Stimulated activated CD4-positive, alpha-beta T cell treated with anti-CD3 and anti-CD28 coated beads, TNF-alpha, amount 100 ng/mL, for 1 hour (primary cell): Measurements from ENCODE around the gene SCOC.
"Not testable (repeated sequence)": the region's sequence is repeated elsewhere in the genome, so short reads cannot be mapped to it uniquely, and the experiment has no call there.

Experiments used
- DNase-seq, 3 donors: peaks; one replicate each; pipeline ENCODE4 v3.0.0-alpha.2; 2020; ENCODE audit warnings: low read depth in 3 of 3, low spot score in 1 of 3

SCOC gene

DNA sequence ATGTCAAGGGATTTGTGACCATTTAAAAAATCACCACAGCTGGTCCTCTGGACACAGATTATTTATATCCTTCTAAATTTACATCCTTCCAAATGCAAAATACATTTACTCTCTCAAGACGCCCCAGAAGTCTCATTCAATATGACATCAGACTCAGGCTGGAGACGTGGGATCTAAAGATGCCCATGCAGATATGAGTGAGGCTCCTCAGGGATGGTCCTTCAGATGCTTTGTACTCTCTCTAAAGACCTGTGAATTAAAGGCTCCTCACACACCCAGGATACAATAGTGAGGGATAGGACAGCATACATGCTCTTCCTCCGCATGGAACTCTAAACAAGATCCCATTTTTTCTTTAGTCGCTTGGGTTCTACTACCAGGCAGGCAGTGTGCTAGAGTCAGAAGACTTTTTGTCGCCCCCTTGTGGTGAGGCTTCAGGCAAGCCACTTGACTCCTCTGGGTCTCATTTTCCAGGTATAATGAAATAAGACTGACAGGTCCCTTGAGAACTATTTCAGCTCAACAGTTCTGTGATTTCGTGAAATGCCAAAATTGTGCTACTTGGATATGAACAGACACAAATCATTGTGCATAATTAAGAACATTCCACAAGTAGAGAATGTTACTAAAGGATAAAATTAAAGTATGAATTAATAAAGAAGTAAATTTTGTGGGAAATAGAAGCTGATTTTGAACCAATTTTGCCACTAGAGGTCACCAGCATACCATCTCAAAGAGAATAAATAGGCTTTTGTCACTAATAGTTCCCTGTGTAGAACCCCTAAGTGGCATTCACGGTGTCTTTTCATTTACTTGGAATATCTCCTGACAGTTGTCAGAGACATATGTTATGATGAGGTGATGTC is 13.7 kb upstream of the SCOC start:
- peak; percentile 45 to 52 (median 47) for DNase-seq

DNA sequence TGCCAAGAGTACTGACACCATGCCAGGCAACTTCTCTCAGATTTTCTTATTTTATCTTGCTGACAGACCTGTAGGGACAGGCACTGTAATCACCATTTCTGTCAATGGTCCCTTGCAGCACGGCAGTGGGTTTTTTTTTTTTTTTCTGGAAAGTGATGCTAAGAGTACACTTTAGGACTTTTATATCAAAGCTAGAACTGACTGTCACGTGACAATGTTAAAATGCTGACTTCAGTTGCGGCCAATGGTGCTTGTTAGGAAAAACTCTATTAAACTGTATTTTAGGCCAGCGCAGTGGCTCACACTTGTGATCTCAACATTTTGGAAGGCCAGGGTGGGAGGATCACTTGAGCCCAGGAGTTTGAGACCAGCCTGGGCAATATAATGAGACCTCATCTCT is 12.3 kb upstream of the SCOC start:
- DNase-seq: no peak

DNA sequence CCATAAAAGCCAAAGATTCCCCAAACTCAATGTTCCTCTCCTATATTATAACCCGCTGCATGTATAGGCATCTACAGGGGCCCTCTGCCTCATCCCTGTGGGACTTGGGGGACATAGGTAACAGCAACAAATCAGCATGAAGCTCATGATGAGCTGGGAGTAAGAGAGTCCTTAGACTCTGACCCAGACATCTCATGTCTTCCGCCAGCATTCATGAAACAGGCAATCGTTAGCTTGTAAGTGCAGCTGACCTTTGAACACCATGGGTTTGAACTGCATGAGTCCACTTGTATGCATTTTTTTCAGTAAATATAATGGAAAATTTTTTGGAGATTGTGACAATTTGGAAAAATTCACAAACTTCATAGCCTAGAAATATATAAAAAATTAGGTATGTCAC is 10.4 kb upstream of the SCOC start:
- DNase-seq: no peak

DNA sequence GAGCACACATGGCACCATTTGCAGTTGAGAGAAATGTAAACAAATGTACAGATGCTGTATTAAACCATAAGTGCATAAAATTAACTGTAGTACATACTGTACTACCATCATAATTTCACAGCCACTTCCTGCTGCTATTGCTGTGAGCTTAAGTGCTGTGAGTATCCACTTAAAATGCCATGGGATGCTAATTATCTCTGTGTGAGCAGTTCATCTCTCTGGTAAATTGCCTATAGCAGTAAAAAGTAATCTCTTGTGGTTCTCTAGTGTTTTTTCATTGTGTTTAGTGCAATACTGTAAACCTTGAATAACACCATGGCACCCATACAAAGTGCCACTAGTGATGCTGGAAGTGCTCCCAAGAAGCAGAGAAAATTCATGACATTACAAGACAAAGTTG is 9.9 kb upstream of the SCOC start:
- DNase-seq: no peak

DNA sequence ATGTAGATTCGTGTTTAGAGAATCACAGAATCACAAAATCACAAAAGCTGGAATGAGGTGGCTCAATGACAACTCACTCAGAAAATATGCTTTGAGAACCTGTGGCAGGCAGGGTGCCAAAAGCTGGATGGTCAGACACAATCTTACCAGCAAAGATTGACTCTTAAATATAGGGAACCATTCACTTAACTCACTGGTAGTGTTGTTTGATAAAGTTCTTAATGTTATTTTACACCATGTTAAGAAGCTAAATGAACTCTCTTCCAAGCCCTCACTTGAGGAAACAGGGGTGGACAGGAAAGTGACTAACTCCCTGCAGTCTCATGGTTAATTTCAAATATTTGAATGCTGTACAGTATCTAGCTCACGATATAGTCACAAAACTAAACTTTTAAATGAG is 5.7 kb upstream of the SCOC start:
- DNase-seq: no peak

DNA sequence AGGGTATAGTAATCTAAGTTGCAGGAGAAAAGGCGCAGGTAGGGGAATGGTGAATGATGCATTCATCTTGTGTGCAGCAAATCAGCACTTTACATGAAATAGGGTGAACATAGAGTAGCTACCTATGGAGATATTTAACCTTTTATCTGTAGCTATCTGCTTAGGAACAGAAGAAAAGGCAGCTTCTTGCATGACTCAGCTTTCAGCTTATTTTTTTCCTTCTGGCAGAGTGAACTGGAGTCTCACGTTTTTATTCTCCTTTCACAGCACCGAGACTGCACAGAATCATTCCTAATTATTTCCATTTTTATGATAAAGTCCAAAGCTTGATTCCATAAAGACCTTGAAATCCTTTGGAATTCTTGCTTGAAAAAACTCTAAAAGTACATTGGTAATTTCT is 4.8 kb upstream of the SCOC start:
- no peak for DNase-seq

DNA sequence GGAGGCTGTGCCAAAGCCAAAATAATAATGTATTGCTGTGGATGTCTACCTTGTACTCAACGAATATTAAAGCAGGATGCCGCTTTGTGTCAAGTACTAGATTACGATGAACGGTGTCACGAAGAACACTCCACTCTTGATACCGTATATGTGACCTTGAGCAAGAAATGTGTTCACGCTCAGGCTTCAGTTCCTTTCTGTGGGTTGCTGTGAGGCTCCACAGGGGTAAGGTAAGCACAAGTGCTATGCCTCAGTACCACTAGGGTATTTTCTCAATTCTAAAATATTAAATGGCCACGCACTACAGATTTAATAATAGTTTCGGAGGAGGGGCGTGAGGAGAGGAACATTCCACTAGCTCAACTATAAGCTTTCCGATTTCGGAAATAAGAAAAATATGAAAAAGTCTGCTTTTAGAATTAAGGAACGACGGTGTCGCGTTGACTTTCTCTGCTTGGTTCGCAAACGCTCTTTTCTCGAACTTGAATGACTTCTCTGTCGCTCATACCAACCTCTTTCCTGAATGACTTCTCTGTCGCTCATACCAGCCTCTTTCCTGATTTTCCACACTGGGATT is 607 bp upstream of the SCOC start:
- no peak for DNase-seq

DNA sequence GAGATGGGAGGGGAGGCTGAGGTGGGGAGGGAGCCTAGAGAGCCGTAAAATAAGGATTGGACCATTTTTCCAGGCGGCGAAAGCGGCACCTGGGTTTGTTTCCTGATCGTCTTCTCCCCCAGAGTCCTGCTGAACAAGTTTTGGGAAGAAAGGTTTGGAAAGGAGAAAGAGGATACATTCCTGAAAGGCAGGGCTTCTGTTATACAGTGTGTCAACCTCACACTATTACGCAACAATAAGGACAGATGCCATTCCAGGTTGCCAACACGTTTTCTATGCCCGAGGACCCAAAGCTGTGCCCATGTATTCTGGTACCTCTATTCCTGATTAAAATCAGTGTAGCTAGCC is 658 bp downstream of the SCOC start:
- no peak for DNase-seq

DNA sequence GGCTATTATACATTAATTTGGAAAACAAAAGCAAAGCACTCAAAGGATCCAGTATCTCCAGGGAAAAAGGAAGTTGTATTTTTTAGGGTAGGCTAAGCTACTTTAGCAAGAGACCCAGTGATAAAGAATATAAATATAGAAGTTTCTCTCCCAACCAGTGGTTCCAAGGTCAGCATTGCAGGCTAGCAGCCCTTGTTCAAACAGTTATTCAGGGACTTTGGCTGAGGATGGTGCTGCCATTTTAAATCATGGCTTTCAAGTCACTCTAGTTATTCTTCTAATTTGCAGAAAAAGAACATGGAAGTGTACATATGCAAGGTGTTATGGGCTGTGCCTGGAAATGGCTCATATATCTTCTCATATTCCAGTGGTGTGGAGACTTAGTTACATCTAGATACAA is 9.3 kb downstream of the SCOC start:
- no peak for DNase-seq

DNA sequence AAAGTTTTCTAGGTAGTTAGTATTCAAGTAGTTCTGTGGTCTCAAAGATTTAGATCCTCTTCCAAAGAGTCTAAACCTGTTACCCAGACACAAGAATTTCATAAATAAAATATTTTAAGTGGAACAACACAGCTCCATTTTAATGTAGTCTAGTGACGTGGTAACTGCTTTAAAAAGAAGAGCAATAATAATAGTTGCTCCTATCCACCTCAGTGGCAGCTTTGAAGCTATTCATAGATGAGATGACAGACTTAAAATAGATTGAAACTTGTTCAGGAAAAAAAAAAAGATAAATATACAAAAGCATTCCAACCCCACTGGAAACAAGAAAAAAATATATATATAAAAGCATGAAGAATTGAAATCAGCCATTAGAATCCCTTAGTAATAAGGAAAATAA is 14.6 kb downstream of the SCOC start:
- no peak for DNase-seq

DNA sequence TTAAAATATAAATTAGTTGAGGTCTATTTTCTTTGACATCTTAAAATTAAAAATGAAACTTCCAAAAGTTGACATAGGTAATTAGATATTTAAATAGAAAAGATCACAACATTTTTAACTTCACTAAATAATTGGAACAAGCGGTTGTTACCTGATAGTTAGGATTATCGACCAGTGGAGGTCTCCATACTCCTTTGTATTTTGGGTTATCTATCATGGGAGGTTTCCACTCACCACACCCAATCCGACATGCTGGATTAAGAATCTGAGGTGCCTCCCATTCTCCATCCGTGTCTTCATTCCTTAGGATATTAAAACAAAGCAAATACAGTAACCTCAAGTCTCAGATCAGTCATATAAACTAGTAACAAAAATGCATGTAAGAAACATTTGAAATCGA is 22.2 kb downstream of the SCOC start:
- no peak for DNase-seq

DNA sequence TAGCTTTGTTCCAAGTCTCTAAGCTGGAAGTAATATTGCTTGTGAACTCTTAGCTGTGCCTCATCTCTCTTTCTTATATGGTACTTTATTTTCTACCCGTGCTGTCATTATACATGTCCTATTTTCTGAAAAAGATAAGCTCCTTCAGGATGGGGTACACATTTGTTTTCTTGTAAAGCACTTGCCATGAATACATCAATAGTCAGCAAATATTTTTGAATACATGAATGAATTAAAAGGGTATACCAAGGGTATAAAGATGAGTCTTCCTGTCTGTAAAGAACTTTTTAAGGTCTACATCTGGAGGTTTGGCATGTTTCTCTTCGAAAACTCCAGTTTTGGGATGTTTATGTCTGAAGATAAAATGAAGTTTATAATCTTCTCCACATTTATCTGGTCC is 26.7 kb downstream of the SCOC start:
- no peak for DNase-seq

DNA sequence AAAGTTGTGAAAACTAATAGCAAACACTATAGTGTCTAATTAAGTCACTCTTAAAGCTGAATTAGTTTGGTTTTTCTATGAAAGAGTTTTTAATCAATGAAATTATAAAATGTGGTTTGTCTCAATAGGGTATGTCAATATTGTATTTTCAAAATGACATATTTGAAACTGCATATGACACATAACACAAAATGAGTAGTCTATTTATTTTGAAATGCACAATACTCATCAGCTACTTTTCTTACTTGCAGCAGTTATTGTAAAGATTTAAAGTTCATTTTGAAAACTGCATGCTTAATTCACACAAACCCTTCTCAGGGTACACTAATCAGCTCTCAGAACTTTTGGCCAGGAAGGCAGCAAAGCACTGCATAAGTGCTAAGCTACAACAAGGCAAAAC is 32.8 kb downstream of the SCOC start:
- no peak for DNase-seq

DNA sequence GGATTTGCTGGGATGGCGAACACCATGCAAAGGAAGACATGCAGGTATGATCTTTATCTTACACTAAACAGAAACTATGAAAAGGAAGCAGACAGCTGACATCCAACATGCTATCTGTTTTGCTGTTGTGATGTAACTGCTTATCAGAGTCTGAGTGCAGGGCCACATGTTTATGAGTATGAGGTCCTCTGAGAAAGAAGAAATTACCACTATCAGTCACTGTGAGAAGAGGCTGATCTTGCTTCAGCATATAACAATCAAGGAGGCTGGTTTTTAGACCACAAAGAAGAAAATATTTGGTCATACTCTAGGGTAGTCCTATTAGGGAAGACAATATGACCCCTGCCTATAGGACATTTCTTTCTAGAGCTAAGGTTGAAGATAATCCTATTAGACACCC is 35.5 kb downstream of the SCOC start:
- DNase-seq: no peak

DNA sequence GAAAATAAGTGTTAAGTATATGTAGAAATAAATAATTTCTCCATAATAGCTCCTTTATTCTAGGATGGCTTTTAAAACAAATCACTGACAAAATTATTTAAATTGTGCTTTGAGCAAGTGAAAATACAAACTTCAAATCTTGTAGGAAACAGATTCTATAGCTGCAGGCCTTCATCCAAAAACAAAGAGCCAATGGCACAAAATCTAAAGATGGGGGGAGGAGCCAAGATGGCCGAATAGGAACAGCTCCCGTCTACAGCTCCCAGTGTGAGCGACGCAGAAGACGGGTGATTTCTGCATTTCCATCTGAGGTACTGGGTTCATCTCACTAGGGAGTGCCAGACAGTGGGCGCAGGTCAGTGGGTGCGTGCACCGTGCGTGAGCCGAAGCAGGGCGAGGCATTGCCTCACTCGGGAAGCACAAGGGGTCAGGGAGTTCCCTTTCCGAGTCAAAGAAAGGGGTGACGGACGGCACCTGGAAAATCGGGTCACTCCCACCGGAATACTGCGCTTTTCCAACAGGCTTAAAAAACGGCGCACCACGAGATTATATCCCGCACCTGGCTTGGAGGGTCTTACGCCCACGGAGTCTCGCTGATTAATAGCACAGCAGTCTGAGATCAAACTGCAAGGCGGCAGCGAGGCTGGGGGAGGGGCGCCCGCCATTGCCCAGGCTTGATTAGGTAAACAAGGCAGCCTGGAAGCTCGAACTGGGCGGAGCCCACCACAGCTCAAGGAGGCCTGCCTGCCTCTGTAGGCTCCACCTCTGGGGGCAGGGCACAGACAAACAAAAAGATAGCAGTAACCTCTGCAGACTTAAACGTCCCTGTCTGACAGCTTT is 39.9 kb downstream of the SCOC start:
- not testable (repeated sequence) for DNase-seq

DNA sequence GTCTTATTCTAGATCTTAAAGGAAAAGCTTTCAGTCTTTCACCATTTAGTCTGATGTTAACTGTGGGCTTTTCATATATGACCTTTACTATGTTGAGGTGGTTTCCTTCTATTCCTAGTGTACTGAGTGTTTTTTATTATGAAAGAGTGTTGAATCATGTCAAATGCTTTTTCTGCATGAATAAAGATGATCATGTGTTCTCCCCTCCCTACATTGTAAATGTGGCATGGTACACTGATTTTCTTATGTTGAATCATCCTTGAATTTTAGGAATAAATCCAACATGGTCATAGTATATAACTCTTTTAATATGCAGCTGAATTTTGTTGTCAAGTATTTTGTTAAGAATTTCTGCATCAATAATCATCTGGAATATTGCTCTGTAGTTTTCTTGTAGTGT is 49.7 kb downstream of the SCOC start:
- DNase-seq: no peak

DNA sequence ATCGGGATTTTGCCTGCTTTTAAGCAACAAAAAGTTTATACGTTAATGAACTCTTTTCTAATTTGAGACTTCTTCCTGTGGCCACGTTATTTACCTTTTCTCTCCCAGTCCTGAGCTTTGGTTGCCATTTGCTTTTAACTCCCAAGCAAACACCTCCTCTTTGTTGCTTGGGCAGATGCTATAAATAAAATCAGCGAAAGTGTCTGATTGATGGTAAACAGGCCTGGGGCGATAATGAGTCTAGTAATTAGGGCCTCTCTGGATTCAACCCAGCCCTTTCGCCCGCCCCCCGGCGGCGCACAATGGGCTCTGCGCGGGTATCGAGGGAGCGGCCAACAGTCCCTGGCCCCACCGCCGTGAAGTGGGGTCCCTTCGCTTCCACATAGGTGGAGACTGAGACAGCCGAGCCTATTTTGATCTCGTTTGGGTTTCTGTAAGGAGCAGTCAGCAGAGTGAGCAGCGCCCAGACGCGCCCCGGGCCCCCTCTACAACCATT is 53.2 kb downstream of the SCOC start:
- no peak for DNase-seq

DNA sequence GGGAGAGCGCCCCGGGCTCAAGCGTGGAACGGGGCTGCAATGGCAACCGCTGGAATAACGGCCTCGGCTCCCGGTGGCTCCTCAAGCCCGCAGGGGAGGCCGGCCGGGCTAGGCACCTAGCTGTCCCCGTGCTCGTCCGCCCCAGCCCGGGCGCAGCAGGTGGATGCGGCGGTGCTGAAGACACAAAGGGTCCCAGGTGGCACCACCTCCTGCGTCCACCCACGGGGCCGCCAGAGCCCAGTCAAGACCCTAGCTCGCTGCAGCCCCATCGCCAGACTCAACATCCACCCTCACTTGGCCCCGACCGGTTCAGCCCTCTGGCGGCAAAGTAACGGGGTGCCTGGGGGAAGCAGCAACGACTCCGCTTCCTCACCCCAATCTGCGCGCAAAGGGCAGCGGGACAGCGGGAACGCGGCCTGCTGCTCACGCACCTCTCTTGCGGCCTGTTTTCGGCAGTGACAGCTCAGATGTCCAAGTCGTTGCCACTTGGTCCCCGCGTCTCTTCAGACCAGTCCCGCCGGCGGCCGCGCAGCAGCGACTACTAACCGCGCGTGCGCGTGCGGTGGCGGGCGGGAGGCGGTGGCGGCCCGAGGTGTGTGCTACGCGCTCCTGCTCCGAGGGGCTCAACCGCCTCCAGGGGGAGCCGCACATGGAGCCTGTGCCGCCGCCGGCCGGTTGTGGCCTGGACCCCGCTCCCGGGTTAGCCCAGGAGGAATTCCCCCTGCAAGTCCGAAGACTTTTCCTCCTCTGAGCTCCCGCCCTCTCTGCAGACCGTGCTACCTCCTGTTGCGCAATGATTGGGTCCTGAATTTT is 53.9 kb downstream of the SCOC start, which contains the start of gene CLGN:
Gene CLGN (minus strand): TSS at position 543 of the 813 bp plus-strand sequence. CDS start 14,570 bp downstream, outside the sequence.
- peak in 1 of 3 donors; percentile 32 for DNase-seq

DNA sequence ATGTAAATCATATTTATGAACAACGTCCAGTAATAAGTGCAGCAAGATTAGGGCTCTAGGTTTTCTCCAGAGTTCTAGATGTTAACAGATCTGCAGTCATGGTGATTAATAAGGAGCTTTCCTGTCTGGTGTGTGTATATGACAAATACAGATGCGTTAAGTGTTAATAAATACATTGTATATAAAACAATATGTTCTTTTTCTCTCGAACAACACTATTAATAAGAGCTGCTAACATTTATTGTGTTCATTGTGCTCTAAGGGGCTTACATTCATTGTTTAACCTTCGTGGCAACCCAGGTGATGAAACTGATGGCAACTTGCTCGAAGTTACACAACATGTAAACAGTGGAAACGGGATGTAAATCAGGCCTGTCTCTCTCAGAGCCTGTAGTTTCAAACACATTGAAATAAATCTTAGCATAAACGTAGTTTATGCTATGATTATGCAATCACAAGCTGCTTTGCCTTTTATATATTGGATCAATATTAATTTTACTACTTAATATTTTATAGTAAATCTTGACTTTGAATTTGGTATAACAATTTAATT is 54.5 kb downstream of the SCOC start:
- DNase-seq: no peak
